ENCODE measurements around the gene TMEM127. TPM values are rescaled to one million over a fixed set of nuclear protein-coding genes. Genes with fewer than 3 reads are reported as not detected.
"Not testable (repeated sequence)": the region's sequence is repeated elsewhere in the genome, so short reads cannot be mapped to it uniquely, and the experiment has no call there.

Gene TMEM127
- polyA plus RNA-seq, 4 donors, result 34.2 to 45.8 (median 43.7) TPM

DNA sequence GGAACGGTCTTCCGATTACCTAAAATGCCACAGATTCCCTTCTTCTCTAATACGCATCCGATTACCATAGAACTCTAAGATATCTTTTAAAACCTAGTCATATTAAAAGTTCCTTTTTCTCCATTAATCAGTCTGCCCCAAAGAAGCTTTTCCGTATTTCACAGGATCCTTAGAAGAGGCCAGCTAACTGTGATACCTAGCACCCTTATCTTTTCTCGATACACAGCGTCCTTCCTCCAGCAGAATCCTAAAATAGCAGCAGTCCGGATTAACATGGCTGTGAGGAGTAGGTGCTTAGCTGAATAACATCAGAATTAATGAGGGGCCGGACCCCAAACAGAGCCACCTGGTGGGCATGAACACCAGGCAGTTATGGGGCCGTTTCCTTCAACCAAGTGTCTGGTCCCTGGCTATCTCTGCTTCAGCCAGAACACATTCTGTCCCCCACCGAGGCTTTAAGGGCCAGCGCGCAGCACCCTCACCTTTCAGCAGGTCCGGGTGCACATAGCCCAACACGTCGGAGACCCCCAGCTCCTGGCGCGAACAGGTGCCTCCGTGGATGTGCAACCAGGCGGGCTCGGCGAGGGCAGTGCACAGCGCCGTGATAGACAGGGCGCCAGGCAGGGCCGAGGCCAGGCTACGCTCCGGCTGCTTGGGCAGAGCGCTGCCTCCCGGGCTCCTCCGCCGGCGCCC, 995 bp downstream of the TMEM127 start:
- no peak for DNase-seq (ENCODE audit: low read depth in 4 of 4, low spot score in 3 of 4)

DNA sequence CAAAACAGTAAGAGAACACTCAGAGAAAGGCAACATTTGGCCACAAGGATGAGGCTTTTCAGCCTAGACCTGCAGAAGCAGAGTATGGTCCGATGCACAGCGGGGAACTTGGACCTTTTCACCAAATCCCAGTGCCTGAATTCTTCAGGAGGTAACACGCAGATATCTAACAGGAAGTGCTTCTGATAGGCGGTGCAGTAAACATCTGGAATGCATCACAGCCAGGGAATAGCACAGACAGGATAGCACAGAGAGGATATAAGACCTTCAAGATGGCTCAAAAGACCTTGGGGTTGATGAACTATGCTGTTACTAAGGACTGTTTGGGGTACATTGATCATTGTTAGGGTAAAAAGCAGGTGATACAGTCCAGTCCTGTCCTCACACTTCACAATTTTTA, 1.7 kb downstream of the TMEM127 start:
- no peak for DNase-seq (ENCODE audit: low read depth in 4 of 4, low spot score in 3 of 4)

DNA sequence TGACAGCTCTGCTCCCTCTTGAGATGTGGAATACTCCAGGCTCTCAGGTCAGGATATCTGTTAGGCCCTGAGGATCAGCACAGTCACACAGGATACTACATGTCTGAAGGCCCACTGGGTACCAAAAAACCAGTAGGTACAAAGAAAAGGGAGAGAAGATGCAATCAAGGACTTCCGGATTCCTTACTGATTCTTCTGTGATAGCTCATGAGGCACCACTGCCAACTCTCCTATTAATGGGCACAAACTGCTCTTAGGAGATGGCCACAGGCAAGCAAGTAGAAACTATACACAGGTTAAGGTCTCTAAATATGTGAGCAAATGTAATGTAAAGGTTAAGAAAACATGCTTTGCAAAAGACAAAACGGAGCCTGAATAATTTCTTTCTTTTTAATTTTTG, 3.5 kb downstream of the TMEM127 start:
- no peak for DNase-seq (ENCODE audit: low read depth in 4 of 4, low spot score in 3 of 4)

DNA sequence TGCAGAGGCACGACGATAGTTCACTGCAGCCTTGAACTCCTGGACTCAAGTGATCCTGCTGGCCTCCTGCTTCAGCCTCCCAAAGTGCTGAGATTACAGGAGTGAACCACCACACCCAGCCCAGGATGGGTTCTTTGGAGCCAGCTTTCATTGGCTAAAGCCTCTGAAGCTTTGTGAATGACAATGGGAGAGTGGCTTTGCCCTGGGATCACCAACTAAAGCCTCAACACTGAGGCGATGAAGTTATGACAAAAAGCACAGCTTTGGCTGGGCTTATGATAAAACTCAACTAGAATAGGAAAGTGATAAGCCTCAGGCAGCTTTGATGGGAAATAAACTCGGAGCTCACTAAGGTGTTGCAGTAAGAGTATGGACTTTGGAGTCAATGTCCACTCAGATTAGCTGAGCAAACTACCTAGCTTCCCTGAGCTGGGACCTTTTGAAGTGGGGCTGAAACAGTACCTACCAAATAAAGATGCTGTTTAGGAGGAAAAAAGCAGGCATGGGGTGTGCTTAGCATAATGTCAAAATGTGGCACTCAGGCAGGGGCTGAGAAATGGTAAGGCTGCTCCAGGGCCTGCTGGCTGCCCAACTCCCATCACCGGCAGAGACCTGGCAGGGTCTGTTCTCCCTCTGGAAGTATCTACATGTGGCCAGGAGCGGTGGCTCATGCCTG, 4.3 kb downstream of the TMEM127 start:
- DNase-seq (ENCODE audit: low read depth in 4 of 4, low spot score in 3 of 4), result no peak

DNA sequence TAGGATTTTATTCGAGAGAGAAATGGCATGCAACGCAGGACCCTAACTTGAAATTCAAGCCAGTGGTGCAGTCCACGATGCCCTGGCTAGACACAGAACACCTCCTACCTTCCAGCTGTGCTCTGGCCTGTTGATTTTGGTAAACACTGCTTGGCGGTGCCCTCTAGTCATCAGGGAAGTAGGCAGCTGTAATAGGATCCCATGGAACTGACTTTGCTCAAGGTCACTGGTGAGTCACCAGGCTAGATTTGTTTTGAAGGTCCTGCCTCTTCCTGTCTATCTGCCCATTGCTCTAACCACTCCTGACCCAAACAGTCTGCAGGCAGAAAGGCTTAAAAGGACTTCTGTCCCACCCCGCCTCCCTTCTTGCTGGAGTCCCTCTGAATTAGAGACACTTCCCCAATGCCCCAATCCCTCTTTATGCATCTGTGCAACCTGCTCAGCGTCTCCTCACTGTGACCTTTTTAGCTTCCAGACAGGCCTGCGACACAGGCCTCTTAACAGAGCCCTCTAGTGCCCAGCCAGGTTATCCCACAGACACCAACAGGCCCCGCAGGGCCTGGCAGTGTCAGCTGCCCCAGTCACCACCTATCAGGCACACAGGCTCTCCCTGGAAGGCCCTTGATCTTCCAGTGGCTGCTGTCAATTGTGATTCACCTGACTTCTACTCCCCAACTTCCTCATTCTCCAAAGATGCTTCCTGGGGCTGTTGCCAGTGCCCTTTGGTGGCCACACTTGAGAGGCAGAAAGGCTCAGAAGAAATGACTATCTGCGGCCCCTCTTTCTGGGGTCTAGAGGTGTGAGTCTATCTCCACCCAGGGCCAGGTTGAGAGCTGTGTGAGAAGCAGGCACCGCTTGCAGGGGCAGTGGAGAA, 5.2 kb downstream of the TMEM127 start:
- DNase-seq (ENCODE audit: low read depth in 4 of 4, low spot score in 3 of 4), result peak in 2 of 4 donors; percentile 47 to 66

DNA sequence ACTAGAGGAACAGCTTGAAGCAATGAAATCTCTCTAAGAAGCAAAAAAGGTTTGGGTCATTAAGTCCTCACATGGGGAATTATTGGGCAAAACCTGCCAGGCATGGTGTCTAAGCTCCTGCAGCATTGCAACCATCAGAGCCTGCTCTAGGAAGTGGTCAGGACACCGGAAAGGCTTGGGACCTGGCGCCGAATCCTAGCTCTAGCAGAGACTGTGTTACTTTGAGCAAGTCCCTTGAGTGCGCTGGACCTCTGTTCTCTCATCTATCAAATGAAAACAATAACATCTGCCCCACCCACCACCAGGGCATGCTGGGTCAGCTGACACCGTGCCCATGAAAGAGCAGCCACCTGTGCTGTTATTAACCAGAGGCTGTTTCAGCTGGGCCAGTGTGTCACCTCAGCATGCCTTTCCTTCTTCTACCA, 6.3 kb downstream of the TMEM127 start:
- DNase-seq (ENCODE audit: low read depth in 4 of 4, low spot score in 3 of 4), result no peak

DNA sequence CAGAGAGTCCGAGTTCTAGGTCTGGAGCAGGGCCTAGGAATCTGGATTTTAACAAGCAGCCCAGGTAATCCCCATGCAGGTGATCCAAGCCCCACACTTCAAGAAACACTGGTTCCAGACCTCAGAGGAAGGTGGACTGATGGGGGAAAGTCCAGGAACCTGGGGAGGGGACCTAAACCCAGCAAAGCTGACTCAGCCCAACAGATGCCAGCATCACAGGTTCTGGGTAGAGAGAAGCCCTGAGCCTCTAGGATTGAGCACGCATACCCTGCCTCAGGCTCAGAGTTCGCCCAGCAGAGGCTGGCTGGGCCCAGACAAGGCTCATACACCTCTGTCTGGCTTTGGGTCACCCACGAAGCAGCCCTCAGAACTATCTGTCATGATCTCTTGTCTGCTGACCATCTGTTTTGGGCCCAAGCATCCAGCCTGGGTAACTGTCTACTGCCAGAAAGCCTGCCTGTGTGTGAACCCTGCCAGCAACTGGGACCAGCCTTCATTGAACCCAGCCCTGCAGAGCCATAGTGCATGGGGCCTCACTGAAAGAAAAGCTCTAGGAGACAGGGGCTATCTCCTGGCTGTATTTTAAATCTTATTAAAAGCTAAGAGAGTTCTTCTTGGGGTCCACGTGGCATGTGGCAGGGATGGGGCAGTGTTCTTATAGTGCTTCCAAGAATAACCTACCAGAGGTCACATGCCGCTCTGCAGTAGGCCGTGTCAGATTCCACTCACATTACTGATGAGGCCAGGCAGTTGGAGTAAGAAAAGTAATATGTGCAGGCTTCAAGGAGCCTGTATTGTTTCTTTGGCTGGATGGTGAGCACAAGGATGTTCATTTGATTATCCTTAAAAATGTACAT, 7.4 kb downstream of the TMEM127 start:
- no peak for DNase-seq (ENCODE audit: low read depth in 4 of 4, low spot score in 3 of 4)

DNA sequence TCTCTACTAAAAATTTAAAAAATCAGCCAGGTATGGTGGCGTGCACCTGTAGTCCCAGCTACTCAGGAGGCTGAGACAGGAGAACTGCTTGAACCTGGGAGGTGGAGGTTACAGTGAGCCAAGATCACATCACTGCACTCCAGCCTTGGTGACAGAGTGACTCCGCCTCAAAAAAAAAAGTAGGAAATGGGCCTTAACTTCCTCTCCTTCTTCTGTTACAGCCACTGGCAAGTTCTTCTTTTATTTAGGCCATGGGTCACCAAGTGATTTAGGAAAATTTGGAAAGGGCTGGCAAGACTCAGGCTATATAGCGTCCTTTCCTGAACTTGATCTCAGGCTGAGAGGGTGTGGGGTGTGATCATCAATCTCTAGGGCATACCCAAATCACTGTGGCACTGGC, 8.1 kb downstream of the TMEM127 start:
- DNase-seq (ENCODE audit: low read depth in 4 of 4, low spot score in 3 of 4), result not testable (repeated sequence)

DNA sequence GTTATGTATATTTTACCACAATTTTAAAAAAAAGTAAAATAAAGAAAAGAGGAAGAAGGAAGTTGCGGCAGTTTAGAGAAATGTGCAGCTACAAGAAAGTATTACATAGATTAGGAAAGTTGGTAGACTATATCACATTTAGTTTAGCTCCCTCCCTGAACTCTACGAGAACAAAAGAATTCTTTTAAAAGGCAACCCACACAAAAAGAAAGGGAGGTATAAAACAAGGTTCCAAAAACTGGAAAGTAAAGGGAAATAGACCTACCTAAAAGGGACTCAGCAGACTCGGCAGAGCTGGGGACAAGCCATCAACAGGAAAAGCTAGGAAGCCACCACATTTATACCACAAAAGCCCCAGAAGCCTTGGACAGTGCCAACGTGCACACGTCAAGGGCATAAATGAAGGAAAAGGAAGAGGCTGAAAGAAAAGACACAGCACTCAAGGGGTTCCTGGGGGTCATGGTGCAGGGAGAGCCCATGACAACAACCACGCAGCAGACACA, 9.1 kb downstream of the TMEM127 start:
- no peak for DNase-seq (ENCODE audit: low read depth in 4 of 4, low spot score in 3 of 4)

DNA sequence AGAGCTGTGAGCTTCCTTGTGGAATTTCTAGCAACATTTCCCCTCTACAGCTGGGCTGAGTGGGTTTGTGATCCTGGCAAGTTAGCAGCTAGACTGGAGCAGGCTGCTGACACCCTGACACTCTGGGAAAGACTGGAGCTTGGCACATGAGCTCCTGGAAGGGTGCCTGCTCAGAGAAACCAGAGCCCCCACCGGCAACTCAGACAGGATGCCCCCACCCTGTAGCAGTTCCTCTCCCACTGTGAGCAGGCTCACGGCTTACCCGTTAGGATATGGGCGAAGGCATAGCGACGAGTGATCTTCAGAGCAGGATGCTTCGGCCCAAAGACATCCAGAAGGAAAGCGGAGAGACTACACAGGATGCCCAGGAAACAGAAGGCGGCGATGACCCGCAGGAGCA, 11.2 kb downstream of the TMEM127 start:
- no peak for DNase-seq (ENCODE audit: low read depth in 4 of 4, low spot score in 3 of 4)

DNA sequence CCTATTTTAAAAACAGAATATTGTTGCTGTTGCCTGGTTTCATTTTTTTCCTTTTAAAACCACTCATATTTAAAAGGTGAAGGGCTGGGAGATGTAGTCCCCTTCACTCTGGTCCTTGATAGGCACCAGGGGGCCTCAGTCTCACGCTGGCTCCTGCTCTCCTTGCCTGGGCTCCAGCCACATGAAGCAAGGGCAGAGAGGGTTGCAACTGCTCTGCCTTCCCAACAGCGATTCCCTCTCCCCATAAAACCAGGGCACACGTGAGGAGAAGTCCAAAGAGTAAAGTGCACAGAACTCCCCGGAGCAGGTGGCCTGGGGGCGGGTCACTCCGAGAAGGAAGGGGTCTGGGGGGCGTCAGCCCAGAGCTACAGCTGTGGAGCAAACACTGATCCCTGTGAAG, 12.8 kb downstream of the TMEM127 start:
- DNase-seq (ENCODE audit: low read depth in 4 of 4, low spot score in 3 of 4), result no peak

DNA sequence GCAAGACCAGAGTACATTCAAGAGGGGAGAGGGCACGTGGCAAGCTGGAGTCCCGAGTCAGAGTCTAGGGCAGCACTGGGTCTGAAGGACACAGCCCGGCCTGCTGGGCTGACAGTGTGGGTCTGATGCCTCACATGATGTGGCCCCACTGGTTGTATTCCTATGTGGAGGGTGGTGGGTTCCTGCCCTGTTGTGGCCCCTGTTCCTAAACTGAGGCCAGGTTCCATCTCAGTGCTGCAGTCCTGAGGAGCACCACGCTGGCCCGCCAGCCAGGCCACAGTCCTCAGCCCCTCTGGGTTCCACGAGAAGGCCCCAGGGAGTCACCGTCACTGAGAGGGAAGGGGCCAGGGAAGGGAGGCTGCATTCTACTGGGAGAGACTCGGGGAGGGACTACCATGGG, 13.3 kb downstream of the TMEM127 start:
- DNase-seq (ENCODE audit: low read depth in 4 of 4, low spot score in 3 of 4), result no peak

DNA sequence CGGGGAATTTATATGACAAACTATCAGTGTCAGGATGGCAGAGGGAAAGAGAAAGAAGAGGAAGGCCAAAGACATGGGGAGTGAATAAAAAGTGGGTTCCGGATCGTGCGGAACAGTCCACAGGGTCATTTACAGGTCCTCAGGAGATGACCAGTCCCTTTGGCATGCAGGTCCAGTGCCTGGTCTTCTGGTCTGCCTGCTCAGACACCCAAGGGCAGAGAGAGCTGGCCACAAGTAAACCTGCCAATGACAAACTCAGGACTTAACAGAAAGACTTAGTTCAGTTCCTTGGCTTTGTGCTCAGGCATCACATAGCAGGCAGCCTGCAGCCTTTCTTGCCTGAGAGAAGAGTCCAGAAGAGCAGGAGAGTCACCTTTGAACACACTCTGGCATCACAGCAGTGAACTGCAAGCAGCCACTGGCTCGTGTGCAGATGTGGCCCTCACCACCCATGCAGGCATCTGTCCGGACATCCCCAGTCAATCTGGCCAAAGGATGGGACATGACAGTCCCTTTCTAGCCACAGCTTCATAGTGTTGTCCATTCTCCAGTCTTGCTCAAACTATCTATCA, 14.0 kb downstream of the TMEM127 start:
- DNase-seq (ENCODE audit: low read depth in 4 of 4, low spot score in 3 of 4), result peak in 3 of 4 donors; percentile 33 to 78 (median 57)

DNA sequence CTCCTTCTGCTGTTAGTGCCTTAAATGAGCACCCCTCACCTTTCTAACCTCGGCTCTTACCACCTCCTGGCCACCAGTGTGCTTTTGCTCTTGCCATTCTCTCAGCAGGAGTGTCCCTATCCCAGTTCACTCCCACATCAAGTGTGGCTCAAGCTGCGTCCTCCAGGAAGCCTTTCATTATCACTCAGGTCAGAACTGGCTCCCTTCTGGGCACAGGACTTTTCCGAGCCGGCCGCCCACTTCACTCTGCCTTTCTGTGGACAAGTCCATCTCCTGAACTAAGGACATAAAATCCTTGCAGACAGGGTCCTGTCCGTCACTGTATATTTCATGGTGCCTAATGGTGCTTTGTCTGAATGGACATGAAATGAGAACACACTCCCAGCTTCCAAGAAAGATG, 15.6 kb downstream of the TMEM127 start:
- no peak for DNase-seq (ENCODE audit: low read depth in 4 of 4, low spot score in 3 of 4)

DNA sequence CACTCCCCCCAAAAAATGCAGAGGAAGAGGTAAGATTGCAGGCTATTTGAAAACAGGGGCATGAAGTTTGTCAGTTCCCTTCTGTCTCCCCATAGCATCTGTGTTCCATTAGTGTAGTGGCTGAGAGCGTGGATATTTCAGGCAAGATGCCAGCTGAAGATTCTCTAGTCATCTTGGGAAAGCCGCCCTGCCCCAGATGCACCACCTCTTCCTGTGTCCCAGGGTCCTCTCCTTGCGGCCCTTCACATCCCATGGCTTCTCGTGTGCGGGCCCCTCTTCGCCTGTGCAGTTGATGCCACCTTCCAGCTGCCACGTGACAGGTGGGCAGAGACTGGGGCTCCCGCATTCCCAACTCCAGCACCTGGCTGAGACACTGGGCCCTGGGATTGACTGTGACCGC, 16.1 kb downstream of the TMEM127 start:
- no peak for DNase-seq (ENCODE audit: low read depth in 4 of 4, low spot score in 3 of 4)

DNA sequence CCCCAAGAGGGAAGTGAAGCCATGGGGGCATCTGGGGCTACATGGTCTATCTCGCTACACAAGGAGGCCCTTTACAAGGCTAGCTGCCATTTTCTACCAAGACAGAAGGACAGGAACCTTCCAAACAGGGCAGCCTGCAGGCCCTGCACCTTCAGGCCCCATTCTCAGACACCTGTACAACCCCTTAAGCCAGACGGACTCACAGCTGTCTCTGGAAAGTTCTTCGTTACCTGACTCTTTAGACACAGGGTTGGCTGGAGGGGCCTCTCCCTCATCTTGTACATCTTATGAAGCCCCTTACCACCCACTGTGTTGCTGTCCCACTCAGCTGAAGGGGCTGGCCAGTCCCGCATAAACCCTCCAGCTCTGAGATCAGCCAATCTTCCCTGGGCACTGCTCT, 17.2 kb downstream of the TMEM127 start:
- no peak for DNase-seq (ENCODE audit: low read depth in 4 of 4, low spot score in 3 of 4)

DNA sequence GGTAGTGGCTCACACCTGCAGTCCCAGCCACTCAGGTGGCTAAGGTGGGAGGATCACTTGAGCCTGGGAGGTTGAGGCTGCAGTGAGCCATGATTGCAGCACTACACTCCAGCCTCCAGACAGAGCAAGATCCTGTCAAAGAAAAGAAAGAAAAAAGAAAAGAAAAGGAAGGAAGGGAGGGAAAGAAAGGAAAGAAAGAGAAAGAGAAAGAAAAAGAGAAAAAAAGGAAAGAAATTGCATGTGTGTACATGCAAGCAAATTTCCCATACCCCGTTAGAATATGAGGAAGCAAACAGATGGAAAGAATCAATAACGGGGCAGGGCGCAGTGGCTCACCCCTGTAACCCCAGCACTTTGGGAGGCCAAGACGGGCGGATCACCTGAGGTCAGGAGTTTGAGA, 17.9 kb downstream of the TMEM127 start:
- DNase-seq (ENCODE audit: low read depth in 4 of 4, low spot score in 3 of 4), result no peak

DNA sequence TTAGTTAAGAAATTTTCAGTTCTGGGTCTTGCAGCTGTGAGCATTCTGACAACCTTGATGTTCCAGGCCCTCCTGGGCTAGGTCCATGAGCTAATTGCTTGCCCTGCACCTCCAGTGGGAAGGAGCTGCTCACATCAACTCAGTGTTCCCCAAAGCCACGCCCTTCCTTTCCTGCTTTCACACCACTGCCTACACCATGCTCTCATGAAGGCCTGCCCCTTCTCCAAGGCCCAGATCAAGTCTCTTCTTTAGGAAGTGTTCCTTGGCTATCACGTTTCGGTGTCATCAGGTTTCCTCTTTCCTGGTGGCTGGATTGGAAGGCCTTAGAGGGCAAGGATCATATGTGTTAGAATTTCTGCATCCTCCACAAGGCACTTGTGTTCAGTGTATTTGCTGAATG, 18.8 kb downstream of the TMEM127 start:
- DNase-seq (ENCODE audit: low read depth in 4 of 4, low spot score in 3 of 4), result no peak

DNA sequence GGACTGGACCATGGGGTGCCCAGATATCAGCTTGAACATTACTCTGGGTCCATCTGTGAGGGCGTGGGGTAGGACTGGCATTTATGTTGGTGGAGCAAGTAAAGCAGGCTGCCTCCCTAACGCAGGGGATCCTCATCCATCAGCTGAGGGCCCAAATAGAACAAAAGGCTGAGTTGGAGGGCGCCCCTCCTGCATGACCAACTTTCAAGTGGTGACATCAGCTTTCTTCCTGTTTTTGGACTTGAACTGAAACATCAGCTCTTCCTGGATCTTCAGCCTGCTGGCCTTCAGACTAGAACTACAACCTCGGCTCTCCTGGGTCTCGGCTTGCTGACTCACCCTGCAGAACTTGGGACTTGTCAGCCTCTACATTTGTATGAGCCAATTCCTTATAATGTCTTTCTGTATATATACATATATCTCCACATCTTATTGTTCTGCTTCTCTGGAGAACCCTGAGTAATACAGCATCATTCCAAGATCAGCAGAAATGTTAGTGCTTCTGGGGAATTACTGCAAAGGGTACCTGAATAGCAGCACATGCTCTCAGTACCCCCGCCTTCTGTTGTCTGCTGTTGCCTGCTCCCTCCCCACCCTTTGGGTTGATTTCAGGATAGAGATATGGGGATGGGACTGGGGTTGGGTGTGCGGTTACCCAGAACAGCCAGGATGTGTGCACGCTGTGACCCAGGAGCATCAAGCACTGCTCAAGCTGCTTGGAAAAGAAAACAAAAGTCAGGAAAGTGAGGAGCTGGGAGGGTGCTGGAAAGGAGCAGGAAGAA, 20.0 kb downstream of the TMEM127 start:
- no peak for DNase-seq (ENCODE audit: low read depth in 4 of 4, low spot score in 3 of 4)
